HG03442 (cell line): Measurements from ENCODE around the gene VAMP8.
"Not testable (repeated sequence)": the region's sequence is repeated elsewhere in the genome, so short reads cannot be mapped to it uniquely, and the experiment has no call there.

Experiments
- ATAC-seq: cut with Tn5 transposase; IDR thresholded peaks from one replicate; pipeline ENCODE4 v1.9.1; 2021; ENCODE audit warnings: mild to moderate bottlenecking, moderate library complexity; ENCODE audit not compliant: unreplicated experiment

The VAMP8 gene

GRCh38 chr2:85547089-85547858 is 30.1 kb upstream of the VAMP8 start:
- no peak for ATAC-seq

GRCh38 chr2:85547859-85548607 is 29.4 kb upstream of the VAMP8 start:
- ATAC-seq, result no peak

- no peak for ATAC-seq
Observed at GRCh38 chr2:85548608-85548900, 28.8 kb upstream of the VAMP8 start.

GRCh38 chr2:85549095-85549494 is 28.3 kb upstream of the VAMP8 start:
- no peak for ATAC-seq

- no peak for ATAC-seq
Observed at GRCh38 chr2:85549826-85550225, 27.6 kb upstream of the VAMP8 start.

GRCh38 chr2:85550486-85550885 is 26.9 kb upstream of the VAMP8 start:
- ATAC-seq, result no peak

- peak; percentile 79 for ATAC-seq
Observed at GRCh38 chr2:85551698-85552678, 25.4 kb upstream of the VAMP8 start.

GRCh38 chr2:85553184-85553583 is 24.2 kb upstream of the VAMP8 start:
- no peak for ATAC-seq

GRCh38 chr2:85554980-85555612 is 22.3 kb upstream of the VAMP8 start:
- no peak for ATAC-seq

- ATAC-seq, result no peak
Observed at GRCh38 chr2:85557130-85557529, 20.3 kb upstream of the VAMP8 start.

- ATAC-seq, result no peak
Observed at GRCh38 chr2:85558160-85558559, 19.2 kb upstream of the VAMP8 start.

GRCh38 chr2:85560403-85560726 is 17.0 kb upstream of the VAMP8 start:
- ATAC-seq, result not testable (repeated sequence)

- ATAC-seq, result no peak
Observed at GRCh38 chr2:85560812-85561279, 16.5 kb upstream of the VAMP8 start.

GRCh38 chr2:85561280-85562212 is 15.8 kb upstream of the VAMP8 start, which contains the start of gene GGCX:
TSS of gene GGCX (minus strand) at chr2:85561493. CDS start at chr2:85561428, 65 bp downstream.
- ATAC-seq, result peak; percentile 91

GRCh38 chr2:85564144-85564563 is 13.2 kb upstream of the VAMP8 start:
- no peak for ATAC-seq

GRCh38 chr2:85566265-85566664 is 11.1 kb upstream of the VAMP8 start:
- ATAC-seq, result no peak

- no peak for ATAC-seq
Observed at GRCh38 chr2:85575739-85576138, 1.6 kb upstream of the VAMP8 start.

GRCh38 chr2:85577063-85577385 is 362 bp upstream of the VAMP8 start:
- ATAC-seq, result no peak

GRCh38 chr2:85578243-85579180 is 1.1 kb downstream of the VAMP8 start:
- peak; percentile 40 for ATAC-seq
